ENCODE measurements around the gene KLHDC9. TPM values are rescaled to one million over a fixed set of nuclear protein-coding genes. Genes with fewer than 3 reads are reported as not detected.

Gene KLHDC9
- total RNA-seq: 0.65 and 2.9 TPM in 2 replicates

GRCh38 chr1:161098210-161099068 lies at the start of gene KLHDC9:
Gene KLHDC9, plus strand, starts transcription at chr1:161098361. Its CDS starts 175 bp downstream, at chr1:161098536.

GRCh38 chr1:161069731-161070270 lies 28.4 kb upstream of the KLHDC9 start, which contains the start of gene ARHGAP30:
Gene ARHGAP30, minus strand, starts transcription at chr1:161069891. Its CDS starts 267 bp downstream, at chr1:161069624.

GRCh38 chr1:161089251-161089924 lies 8.8 kb upstream of the KLHDC9 start, which contains the start of gene NECTIN4:
Gene NECTIN4, minus strand, starts transcription at chr1:161089558. Its CDS starts 262 bp downstream, at chr1:161089296.

GRCh38 chr1:161117759-161118581 lies 19.8 kb downstream of the KLHDC9 start, which contains the start of the genes NIT1 and PFDN2:
Gene NIT1, plus strand, starts transcription at chr1:161118105. Its CDS starts 72 bp downstream, at chr1:161118177.
Gene PFDN2, minus strand, starts transcription at chr1:161118037. Its CDS starts 11 bp downstream, at chr1:161118026.

GRCh38 chr1:161132410-161133219 lies 34.5 kb downstream of the KLHDC9 start, which contains the start of gene DEDD:
Gene DEDD, minus strand, starts transcription at chr1:161132667. Its CDS starts 8,205 bp downstream, at chr1:161124462.

Other genes with a start within 250 kb of the KLHDC9 start
- not detected in 2 replicates for gene CD244, start 235.5 kb upstream of the KLHDC9 start, total RNA-seq
- gene ITLN1, start 213.2 kb upstream of the KLHDC9 start, total RNA-seq: not detected in 2 replicates
- not detected in 2 replicates for gene ITLN2, start 143.6 kb upstream of the KLHDC9 start, total RNA-seq
- gene F11R, start 77.2 kb upstream of the KLHDC9 start, total RNA-seq: 104 and 115 TPM in 2 replicates
- 38.3 and 82.1 TPM in 2 replicates for gene TSTD1, start 59.4 kb upstream of the KLHDC9 start, total RNA-seq
- 81.5 and 113 TPM in 2 replicates for gene USF1, start 52.4 kb upstream of the KLHDC9 start, total RNA-seq
- not detected in 2 replicates for gene ARHGAP30, start 28.5 kb upstream of the KLHDC9 start, total RNA-seq
- 0.15 and 0.32 TPM in 2 replicates for gene NECTIN4, start 8.8 kb upstream of the KLHDC9 start, total RNA-seq
- gene PFDN2, start 19.7 kb downstream of the KLHDC9 start, total RNA-seq: 96.8 and 148 TPM in 2 replicates
- 9.7 and 14.7 TPM in 2 replicates for gene NIT1, start 19.7 kb downstream of the KLHDC9 start, total RNA-seq
- 31.2 and 35.4 TPM in 2 replicates for gene DEDD, start 34.3 kb downstream of the KLHDC9 start, total RNA-seq
- 105 and 141 TPM in 2 replicates for gene UFC1, start 55.6 kb downstream of the KLHDC9 start, total RNA-seq
- gene USP21, start 61.1 kb downstream of the KLHDC9 start, total RNA-seq: 3.3 and 5.5 TPM in 2 replicates
- gene PPOX, start 68.1 kb downstream of the KLHDC9 start, total RNA-seq: 16.3 and 17.5 TPM in 2 replicates
- 18.5 and 19.8 TPM in 2 replicates for gene B4GALT3, start 79.1 kb downstream of the KLHDC9 start, total RNA-seq
- 16.0 and 16.6 TPM in 2 replicates for gene ADAMTS4, start 100.7 kb downstream of the KLHDC9 start, total RNA-seq
- gene NDUFS2, start 104.0 kb downstream of the KLHDC9 start, total RNA-seq: 206 and 233 TPM in 2 replicates
- not detected in 2 replicates for gene FCER1G, start 116.9 kb downstream of the KLHDC9 start, total RNA-seq
- gene APOA2, start 125.3 kb downstream of the KLHDC9 start, total RNA-seq: not detected in 2 replicates
- gene TOMM40L, start 127.7 kb downstream of the KLHDC9 start, total RNA-seq: 15.9 and 21.9 TPM in 2 replicates
- gene NR1I3, start 139.8 kb downstream of the KLHDC9 start, total RNA-seq: not detected in 2 replicates
- not detected in 2 replicates for gene PCP4L1, start 160.4 kb downstream of the KLHDC9 start, total RNA-seq
- 0.15 and 0.32 TPM in 2 replicates for gene MPZ, start 211.6 kb downstream of the KLHDC9 start, total RNA-seq
- gene SDHC, start 216.0 kb downstream of the KLHDC9 start, total RNA-seq: 22.1 and 46.2 TPM in 2 replicates